GM19099 (cell line): ENCODE results near the gene FADD.

Experiments used
- POLR2A ChIP-seq: IDR thresholded peaks from 3 replicates; pipeline ENCODE4 v1.6.1; 2011; ENCODE audit warnings: low read depth; ENCODE audit not compliant: insufficient read length; ENCODE audit errors: extremely low read depth

Gene FADD, protein sequence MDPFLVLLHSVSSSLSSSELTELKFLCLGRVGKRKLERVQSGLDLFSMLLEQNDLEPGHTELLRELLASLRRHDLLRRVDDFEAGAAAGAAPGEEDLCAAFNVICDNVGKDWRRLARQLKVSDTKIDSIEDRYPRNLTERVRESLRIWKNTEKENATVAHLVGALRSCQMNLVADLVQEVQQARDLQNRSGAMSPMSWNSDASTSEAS

DNA sequence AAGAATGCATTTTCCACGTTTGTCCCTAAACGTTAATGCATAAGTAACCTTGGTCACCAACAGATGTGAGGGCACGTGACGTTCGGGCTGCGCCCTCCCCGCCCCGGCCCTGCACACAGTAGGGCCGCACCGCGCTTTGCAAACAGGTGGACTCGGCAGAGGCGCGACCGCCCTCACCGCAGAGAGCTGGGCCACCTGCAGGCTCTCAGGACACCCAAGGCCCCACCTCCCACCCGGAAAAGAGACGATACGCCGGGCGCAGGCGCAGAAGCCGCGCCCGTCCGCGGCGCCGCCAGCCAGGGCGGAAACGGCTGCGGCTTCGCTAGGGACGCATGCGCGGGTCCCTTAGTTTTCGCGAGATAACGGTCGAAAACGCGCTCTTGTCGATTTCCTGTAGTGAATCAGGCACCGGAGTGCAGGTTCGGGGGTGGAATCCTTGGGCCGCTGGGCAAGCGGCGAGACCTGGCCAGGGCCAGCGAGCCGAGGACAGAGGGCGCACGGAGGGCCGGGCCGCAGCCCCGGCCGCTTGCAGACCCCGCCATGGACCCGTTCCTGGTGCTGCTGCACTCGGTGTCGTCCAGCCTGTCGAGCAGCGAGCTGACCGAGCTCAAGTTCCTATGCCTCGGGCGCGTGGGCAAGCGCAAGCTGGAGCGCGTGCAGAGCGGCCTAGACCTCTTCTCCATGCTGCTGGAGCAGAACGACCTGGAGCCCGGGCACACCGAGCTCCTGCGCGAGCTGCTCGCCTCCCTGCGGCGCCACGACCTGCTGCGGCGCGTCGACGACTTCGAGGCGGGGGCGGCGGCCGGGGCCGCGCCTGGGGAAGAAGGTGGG is at the start of gene FADD:
Gene FADD (plus strand): TSS at position 377 of the 831 bp plus-strand sequence. CDS start 164 bp downstream, at position 541.
- TF ChIP-seq POLR2A: peak; percentile 92

DNA sequence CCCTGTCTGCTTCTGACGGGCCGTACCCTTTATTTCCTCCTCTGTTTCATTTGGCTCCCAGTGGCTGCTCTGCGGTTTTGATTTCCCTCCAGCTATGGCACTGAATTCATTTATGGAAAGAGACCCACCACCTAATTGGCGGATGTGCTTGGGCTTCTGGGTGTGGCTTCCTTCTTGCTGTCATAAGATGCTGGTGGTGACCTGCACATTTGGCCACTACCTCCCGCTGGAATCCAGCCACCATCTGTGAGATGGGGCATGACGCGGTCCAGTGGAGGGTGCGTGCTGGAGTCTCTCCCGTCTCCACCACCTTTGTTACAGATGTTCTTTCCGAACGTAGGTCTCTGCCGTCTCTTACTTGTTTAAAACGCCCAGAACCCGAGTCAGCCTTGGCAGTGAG is 47.7 kb upstream of the FADD start:
- no peak for TF ChIP-seq POLR2A

DNA sequence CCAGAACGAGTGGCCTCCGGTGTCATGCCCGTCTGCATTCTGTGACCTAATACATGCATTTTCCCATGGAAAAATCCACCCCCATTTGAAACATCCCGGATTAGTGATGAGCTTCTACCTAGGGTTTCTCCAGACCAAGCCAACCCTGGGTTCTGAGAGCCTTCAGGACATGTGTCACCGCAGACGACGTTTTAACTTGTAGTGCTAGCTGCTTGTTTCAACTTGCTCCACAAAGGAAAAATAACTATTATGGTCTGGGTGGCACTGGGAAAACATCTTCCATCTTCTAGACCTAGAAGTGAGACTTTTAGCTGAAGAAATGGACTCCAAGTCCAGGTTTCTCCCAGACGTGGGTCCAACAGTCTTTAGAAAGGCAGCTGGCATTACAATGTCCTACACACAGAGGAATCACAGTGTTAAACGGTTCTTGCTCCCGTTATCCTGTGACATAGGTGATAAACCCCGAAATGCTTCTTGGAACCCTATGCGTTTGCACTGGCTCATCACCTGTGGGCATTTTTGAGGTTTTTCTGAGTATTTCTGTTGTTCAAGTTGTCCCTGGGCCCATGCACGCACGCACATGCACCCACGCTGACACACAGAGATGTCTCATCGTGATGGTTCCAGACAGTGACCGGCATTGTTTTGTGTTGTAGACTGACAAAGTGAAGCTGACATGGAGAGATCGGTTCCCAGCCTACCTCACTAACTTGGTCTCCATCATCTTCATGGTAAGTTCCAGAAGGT is 46.6 kb upstream of the FADD start:
- no peak for TF ChIP-seq POLR2A

DNA sequence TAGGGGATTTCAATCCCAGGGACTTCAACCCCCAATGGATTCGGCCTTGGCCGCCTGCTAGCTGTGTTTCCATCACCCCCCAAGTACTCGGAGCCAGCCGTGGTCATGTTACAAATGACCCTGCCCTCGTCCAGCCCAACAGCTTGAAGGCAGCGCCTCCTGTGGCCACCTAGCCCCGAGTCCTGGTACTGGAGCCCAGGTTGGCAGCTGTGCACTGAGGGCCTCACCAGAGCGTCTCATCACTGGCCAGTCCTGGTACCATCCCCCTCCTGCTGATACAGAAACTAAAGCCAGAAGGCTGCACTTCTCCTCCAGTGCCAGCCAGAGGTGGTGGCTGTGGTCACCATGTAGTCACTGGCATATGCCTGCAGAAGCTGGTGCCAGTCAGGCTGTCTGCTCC is 44.9 kb upstream of the FADD start:
- no peak for TF ChIP-seq POLR2A

DNA sequence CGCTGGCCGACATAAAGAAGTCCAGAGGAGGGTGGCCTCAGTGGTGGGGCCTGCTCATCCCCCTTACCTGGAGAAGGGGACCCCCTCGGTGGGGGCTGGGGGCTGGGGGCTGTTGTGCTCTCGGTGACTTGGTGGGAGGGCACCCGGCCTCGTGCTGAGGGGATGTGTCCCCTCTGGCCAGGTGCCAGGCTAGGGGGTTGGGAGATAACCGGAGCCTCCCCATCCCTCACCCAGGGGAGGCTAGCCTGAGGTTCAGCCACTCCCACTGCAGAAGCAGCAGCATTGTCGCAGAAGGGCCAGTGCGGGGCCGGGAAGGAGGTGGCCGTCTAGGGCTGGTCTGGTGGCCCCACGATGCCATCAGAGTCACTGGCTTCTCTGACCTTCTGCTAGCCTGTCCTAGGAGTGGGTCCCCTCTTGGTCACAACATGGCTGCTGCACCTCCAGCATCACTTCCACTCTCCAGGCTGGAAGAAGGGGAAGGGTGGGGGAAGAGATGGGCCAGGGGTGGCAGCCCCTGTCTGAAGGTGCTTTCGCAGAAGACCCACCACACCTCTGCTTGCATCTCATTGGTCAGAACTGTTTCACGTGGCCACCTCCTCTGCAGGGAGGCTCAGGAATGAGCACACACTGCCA is 44.2 kb upstream of the FADD start:
- TF ChIP-seq POLR2A: no peak

DNA sequence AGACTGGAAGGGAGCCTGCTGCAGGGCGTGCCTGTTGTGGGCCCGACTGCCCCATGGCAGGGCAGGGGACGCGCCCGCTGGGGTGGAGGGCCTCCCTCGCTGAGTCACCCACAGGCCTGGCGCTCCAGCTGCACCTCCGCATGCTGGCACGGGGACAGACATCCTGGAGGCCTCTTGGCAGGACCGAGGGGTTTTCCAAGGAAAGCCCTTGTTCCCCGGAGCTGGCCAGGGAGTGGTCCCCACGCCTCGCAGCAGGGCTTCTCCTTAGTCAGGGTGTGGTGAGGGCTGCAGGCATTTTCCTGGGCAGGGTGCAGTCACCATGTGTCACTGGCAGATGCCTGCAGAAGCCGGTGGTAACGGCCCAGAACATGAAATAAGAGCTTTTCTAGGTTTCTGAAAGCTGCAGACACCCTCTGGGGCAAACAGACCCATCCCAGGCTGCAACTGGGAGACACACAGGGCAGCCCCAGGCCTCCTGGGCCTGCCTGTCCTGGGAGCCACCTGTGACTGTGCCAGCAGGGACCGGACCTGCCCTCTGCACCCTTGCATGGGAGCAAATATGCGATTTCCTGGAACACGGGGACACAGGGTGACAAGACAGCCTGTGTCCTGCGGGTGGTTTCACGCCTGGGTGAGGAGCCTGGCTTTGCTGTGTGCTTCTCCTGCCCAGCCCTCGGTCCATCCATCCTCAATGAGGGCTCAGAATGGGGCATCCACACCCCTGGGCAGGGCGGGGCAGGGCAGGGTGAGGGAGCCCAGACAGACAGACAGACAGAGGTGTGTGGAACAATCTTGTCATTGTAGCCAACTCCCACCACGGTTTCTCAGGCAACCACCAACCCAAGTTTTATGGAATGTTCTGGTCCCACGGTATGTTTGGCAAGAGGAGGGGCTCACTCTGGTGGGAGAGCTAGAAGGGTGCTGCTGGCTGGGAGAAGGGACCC is 43.2 kb upstream of the FADD start:
- no peak for TF ChIP-seq POLR2A

DNA sequence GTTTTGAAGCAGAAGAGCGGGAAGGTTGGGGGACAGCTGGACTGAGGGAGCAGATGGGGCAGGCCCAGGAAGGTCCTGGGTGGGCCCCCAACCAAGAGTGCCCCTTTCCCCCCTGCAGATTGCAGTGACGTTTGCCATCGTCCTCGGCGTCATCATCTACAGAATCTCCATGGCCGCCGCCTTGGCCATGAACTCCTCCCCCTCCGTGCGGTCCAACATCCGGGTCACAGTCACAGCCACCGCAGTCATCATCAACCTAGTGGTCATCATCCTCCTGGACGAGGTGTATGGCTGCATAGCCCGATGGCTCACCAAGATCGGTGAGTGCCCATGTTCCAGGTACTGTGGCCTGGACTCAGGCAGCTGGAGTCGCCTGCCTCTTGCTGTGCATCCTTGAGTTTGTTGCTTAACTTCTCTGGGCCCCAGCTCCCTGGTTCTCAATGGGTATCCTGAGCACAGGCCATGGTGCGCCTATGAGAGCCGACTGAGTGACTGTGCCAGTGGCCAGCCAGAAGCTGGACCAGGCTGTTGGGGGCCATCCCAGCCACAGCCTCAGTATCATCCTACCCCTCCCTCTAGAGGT is 42.0 kb upstream of the FADD start:
- no peak for TF ChIP-seq POLR2A

DNA sequence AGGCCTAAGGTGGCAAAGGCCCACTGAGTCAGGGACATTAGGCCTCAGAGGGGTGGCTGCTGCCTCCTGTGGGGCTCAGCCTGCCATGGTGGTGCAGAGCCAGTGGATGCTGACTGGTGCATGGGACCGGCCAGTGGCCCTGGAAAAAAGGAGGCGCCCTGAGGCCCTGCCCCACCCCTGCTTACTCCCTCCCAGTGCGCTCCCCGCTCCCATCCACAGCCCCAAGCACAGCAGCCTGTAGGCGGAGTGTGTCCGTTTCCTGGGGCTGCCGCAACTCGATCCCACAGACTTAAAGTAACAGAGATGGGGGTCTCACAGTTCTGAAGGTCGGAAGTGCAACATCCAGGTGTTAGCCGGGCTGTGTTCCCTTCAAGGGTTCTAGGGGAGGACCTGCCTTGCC is 38.4 kb upstream of the FADD start:
- TF ChIP-seq POLR2A: no peak

DNA sequence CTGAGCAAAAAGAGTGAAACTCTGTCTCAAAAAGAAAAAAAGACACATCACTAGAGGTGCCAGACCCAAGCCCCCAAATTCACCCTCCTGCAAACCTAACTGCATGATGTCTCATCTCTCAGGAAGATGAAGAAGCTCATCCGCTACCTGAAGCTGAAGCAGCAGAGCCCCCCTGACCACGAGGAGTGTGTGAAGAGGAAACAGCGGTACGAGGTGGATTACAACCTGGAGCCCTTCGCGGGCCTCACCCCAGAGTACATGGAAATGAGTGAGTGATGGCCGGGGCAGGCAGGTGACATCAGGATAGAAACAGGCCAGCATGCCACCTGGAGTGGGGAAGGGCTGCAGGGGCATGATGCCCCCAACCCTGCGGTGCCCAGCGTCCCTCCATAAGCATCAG is 36.0 kb upstream of the FADD start:
- TF ChIP-seq POLR2A: no peak

DNA sequence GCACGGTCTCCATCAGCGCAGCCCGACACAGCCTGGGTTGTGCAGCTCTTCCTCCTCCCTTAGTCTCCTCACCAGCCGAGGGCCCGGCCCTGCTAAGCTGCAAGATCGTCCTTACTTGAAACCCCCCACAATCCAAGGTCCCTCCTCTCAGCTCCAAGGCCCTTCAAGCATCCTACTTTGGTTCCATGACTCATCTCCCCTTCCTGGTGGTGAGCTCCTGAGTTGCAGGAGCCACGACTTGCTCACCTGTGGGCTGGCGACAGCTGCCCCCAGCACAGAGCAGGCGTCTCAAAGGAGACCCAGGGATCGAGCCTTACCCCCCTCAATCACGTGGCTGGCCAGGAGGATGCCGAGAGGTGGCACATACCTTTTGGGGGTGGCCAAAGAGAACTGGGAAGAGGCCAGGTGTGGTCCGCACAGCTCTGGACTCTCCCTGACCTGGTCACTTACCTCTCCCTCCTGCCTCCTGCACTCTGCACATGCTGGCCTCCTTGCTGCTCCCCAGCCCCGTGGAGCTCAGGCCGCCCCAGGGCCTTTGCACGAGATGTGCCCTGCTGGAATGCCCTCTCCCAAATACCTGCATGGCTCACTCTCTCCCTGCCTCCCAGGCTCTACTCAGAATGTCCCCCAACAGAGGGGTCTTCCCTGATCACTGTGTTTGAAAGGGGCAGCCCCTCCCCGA is 35.2 kb upstream of the FADD start:
- TF ChIP-seq POLR2A: no peak

DNA sequence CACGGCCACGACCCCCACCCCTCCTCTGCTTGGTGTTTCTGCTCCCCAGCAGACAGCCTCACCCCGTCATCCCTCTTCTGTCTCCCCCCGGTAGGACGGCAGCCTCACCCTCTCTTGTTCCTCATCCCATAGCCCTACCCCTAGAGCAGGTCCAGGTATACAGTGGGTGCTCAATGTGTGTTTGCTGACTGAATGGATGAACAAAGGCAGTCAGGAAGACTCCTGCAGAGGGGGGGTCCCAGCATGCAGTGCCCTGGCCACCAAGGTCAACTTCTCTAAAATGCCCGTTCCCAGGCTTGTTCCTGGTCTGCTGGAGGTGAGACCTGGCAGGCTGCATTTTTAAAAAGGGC is 34.7 kb upstream of the FADD start:
- TF ChIP-seq POLR2A: no peak

DNA sequence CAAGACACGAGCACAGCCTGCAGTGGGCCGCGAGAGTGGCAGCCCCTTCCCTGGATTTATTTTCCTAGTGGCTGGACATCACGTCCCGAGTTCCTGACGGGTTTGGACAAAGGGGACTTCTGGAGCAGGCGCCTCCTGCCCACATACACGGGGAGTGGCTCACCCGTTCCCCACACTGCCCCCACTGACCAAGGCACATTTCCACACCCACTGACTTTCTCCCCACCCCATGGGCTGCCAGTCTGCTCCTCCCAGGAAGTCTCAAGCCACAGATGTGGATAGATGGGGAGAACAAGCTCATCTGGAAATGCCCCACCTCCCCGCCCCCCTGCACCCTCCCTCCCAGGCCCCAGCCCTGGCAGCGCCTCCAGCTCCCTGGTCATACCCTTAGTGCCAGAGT is 34.0 kb upstream of the FADD start:
- no peak for TF ChIP-seq POLR2A

DNA sequence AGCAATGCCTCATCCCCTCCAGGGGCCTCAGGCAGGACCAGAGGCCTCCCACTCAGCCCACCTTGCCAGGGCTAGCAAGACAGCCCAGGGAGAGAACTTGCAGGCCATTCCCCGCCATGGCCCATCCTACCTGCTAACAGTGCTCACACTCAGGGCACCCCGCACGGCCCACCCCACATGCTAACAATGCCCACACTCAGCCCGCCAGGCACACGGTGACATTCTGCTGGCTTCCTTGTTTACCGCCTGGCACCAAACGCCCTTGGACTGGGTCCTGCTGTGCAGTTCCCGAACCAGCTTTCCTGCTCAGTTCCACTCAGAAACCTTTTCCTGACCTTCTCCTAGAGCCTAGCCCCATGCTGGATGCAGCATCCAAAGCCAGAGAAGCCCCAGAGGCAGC is 33.5 kb upstream of the FADD start:
- TF ChIP-seq POLR2A: no peak
